Esophagus squamous epithelium (tissue), 4 donors: ENCODE measurements around the gene TMEM72.

Experiments
- CTCF ChIP-seq, 6 experiments: fragments of 450-650 bp in 4 of 6; fragments of 200-600 bp in 2 of 6; sonication (generic) in 2 of 6; IDR thresholded peaks; one replicate each; pipeline ENCODE4 v1.5.1; 2016 to 2019; ENCODE audit warnings: antibody characterized with exemption in 6 of 6, mild to moderate bottlenecking in 4 of 6, moderate library complexity in 4 of 6
- POLR2A ChIP-seq, 4 donors: fragments of 450-650 bp; IDR thresholded peaks; one replicate each; pipeline ENCODE4 v1.6.1; 2017; ENCODE audit warnings: antibody characterized with exemption in 4 of 4, mild to moderate bottlenecking in 4 of 4, moderate library complexity in 3 of 4

GRCh38 chr10:44921506-44921905 is 10.4 kb downstream of the TMEM72 start:
- no peak for TF ChIP-seq CTCF (IDR thresholded peaks at IDR 0.05)
- no peak for TF ChIP-seq POLR2A (IDR thresholded peaks at IDR 0.05)
